Measurements from ENCODE around the gene CYTH2. TPM values are rescaled to one million over a fixed set of nuclear protein-coding genes. Genes with fewer than 3 reads are reported as not detected.

The CYTH2 gene
- total and polyA plus RNA-seq, 8 donors, result 25.4 to 54.2 (median 31.5) TPM

DNA sequence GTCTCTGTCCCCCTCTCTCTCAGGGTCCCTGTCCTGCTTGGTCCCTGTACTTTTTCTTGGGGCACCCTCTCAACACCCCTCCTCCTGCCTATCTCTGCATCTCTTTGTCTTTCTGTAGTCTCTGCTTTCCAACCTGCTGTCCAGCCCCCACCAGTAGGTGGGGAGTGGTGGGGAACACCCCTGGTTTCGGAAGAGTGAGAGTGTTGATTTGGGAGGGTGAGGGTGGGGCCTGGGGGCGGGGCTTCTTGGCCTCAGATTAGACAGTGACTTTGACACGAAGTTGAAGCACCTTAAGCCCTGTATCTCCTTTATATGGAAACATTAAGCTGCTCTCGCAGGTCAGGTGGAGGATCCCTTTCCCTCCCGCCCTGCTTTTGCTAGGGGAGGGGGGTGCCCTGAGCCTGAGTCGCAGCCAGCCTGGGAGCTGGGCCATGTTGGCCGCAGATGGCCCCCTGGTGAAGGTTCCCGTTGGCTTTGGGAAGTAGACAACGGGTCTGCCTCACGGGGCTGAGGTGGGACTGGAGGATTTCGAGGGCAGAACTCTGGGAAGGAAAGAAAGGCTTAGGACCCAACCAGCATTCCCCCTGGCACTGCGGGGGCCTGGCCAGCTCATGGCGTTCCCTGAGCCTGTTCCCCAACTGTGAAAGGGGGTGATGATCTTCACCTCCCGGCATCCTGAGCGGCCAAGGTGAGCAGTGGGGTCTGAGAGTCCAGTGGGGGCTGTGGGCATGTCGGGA lies 13.8 kb upstream of the CYTH2 start, which contains the start of gene KCNJ14:
Gene KCNJ14, plus strand, starts transcription at position 404 of the 737 bp plus-strand sequence. CDS start 6,151 bp downstream, outside the sequence.
- Histone ChIP-seq H3K4me3 (no peak within 1 kb of the TSS), H3K4me1 (no peaks in the 10 kb centered on the region), H3K27ac (no peak within 1 kb of the TSS), H3K27me3 (no peaks in the 10 kb centered on the region), H3K9me3 (no peaks in the 10 kb centered on the region), H3K36me3 (peaks cover 0 to 35% (median 21%) of the 10 kb centered on the region in 3 donors)
- DNase-seq, result peak in 1 of 6 donors; percentile 50
- no peak for FAIRE-seq
- intact Hi-C loops (cut with DNase I), result no loop called here
- 80 to 84% methylated on average over 16 of the region's 16 CpGs for WGBS, 2 donors
- TF ChIP-seq, protein P1, sequence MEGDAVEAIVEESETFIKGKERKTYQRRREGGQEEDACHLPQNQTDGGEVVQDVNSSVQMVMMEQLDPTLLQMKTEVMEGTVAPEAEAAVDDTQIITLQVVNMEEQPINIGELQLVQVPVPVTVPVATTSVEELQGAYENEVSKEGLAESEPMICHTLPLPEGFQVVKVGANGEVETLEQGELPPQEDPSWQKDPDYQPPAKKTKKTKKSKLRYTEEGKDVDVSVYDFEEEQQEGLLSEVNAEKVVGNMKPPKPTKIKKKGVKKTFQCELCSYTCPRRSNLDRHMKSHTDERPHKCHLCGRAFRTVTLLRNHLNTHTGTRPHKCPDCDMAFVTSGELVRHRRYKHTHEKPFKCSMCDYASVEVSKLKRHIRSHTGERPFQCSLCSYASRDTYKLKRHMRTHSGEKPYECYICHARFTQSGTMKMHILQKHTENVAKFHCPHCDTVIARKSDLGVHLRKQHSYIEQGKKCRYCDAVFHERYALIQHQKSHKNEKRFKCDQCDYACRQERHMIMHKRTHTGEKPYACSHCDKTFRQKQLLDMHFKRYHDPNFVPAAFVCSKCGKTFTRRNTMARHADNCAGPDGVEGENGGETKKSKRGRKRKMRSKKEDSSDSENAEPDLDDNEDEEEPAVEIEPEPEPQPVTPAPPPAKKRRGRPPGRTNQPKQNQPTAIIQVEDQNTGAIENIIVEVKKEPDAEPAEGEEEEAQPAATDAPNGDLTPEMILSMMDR (IDR thresholded peaks at IDR 0.05), result no peak
- ATAC-seq, result no peak

DNA sequence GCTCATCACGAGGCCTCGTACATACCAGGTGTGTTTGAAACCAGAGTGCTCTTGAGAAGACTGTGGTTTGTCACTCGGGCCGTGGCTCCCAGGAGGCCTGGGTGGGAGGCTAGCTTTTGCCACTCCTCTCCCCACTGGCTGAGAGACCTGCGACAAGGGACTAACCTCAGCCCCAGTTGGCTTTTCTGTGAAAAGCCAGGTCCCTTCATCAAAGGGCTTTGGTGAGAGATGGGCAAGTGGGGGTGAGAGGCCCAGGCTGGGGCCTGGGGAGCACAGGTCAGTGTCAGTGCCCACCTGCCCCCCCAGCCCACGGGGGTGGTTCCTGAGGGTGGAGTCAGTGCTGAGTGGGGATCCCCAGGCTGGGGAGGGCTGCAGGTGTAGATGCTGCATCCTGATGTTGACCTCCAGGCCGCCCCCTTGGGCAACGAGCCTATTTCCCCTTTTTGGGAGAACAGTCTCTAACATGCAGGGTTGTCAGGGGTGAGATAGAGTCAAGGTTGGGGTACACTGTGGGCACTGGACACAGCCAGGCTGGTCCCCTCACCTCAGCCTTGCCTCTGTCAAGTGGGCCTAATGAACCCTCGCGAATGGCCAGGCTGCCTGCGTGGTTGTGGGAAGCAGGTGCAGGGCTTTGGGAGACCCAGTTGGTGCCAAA lies 13.1 kb upstream of the CYTH2 start:
- ATAC-seq (no peak), FAIRE-seq (no peak), DNase-seq (peak in 2 of 6 donors; percentile 22 to 49)
- Histone ChIP-seq H3K9me3 (no peaks in the 10 kb centered on the region), H3K4me1 (no peaks in the 10 kb centered on the region), H3K4me3 (no peak overlapping the region), H3K27ac (no peak overlapping the region), H3K36me3 (peaks cover 0 to 28% (median 14%) of the 10 kb centered on the region in 3 donors), H3K27me3 (no peaks in the 10 kb centered on the region)
- 90 to 96% methylated on average over 11 of the region's 11 CpGs for WGBS, 2 donors
- TF ChIP-seq, protein P1 (IDR thresholded peaks at IDR 0.05), result no peak
- intact Hi-C loops (cut with DNase I), result no loop called here

DNA sequence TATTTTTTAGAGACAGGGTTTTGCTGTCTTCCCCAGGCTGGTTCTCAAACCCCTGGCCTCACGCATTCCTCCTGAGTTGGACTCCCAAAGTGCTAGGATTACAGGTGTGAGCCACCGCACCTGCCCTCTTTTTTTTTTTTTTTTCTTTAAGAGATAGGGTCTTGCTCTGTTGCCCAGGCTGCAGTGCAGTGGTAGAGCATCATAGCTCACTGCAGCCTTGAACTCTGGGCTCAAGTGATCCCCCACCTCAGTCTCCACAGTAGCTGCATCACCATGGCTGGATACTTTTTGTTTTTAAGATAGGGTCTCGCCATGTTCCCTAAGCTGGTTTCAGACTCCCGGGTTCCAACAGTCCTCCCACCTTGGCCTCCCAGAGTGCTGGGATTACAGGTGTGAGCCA lies 12.3 kb upstream of the CYTH2 start:
- intact Hi-C loops (cut with DNase I), result no loop called here
- ATAC-seq (no peak), DNase-seq (peak in 1 of 6 donors; percentile 13), FAIRE-seq (no peak)
- Histone ChIP-seq H3K36me3 (peaks cover 0 to 20% (median 11%) of the 10 kb centered on the region in 3 donors), H3K4me1 (no peaks in the 10 kb centered on the region), H3K4me3 (no peak overlapping the region), H3K27ac (no peak overlapping the region), H3K9me3 (no peaks in the 10 kb centered on the region), H3K27me3 (no peaks in the 10 kb centered on the region)
- TF ChIP-seq, protein P1 (IDR thresholded peaks at IDR 0.05), result no peak
- 93 to 98% methylated on average over 4 of the region's 4 CpGs for WGBS, 2 donors

DNA sequence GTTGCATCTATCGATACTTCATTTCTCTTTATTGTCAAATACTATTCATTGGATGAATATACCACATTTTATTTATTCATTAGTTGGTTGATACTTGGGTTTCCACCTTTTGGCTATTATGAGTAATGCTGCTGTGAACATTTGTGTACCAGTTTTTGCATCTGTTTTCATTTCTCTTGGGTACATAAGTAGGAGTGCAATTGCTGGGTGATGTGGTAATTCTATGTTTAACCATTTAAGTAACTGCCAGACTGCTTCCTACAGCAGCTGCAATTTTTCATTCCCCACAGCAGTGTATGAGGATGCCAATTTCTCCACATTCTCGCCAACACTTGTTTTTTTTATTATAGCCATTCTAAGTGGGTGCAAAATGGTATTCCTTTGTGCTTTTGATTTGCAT lies 11.2 kb upstream of the CYTH2 start:
- Histone ChIP-seq H3K4me3 (no peak overlapping the region), H3K27me3 (no peaks in the 10 kb centered on the region), H3K4me1 (no peaks in the 10 kb centered on the region), H3K36me3 (peaks cover 0 to 14% (median 2%) of the 10 kb centered on the region in 3 donors), H3K27ac (no peak overlapping the region), H3K9me3 (no peaks in the 10 kb centered on the region)
- TF ChIP-seq, protein P1 (IDR thresholded peaks at IDR 0.05), result no peak
- DNase-seq, result no peak
- intact Hi-C loops (cut with DNase I), result no loop called here
- WGBS, 2 donors, result 95 to 96% methylated on average over 2 of the region's 2 CpGs
- no peak for FAIRE-seq
- ATAC-seq, result no peak

DNA sequence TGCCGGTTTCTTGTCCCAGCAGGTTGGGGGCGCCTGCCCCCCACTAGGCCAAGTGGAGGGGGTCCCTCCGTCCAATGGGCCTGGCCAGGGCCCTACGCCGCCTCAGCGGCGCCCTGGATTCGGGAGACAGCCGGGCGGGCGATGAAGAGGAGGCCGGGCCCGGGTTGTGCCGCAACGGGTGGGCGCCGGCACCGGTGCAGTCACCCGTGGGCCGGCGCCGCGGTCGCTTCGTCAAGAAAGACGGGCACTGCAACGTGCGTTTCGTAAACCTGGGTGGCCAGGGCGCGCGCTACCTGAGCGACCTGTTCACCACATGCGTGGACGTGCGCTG lies 7.6 kb upstream of the CYTH2 start:
- FAIRE-seq, result no peak
- intact Hi-C loops (cut with DNase I), result no loop called here

More for the DNA sequence above, 7.6 kb upstream of the CYTH2 start:
- no peaks in the 10 kb centered on the region for H3K27me3 ChIP-seq
- no peaks in the 10 kb centered on the region for H3K36me3 ChIP-seq
- ATAC-seq (no peak), DNase-seq (peak in 1 of 6 donors; percentile 41)
- H3K4me1 ChIP-seq, result no peaks in the 10 kb centered on the region
- H3K9me3 ChIP-seq, result no peaks in the 10 kb centered on the region
- H3K4me3 ChIP-seq, result no peak overlapping the region
- H3K27ac ChIP-seq, result no peak overlapping the region
- 95% methylated on average over 36 of the region's 36 CpGs for whole genome bisulfite sequencing, 2 donors
- TF ChIP-seq, protein P1 (IDR thresholded peaks at IDR 0.05), result no peak
